Pancreas (tissue), 10 donors: ENCODE results near the gene NGDN. TPM values are rescaled to one million over a fixed set of nuclear protein-coding genes. Genes with fewer than 3 reads are reported as not detected.
"Not testable (repeated sequence)": the region's sequence is repeated elsewhere in the genome, so short reads cannot be mapped to it uniquely, and the experiment has no call there.

Experiments used
- ATAC-seq, 4 donors: fragments of 200-7000 bp; cut with Tn5 transposase; one replicate each; pipeline versions ENCODE4 v1.8.0 to v1.9.1; 2020; ENCODE audit warnings: mild to moderate bottlenecking in 4 of 4, moderate library complexity in 4 of 4
- DNase-seq, 6 donors: peaks; one replicate each; pipeline ENCODE4 v3.0.0-alpha.2; 2020
- FAIRE-seq: peaks from 2 replicates; lab custom pipeline; 2012; peaks lifted over from hg19 to GRCh38; lab: Jason Lieb, UNC
- H3K27ac ChIP-seq, 4 donors: fragments of 200-600 bp; sonication (generic); 1 replicate in 3 of 4; 2 replicates in 1 of 4; pipeline versions ENCODE4 v1.5.0 to v1.8.0; 2020
- H3K27me3 ChIP-seq, 4 donors: fragments of 200-600 bp; one replicate each; pipeline ENCODE4 v1.8.0; 2021
- H3K36me3 ChIP-seq, 3 donors: fragments of 200-600 bp; sonication (generic) in 1 of 3; one replicate each; pipeline versions ENCODE4 v1.5.0 to v1.8.0; 2020 to 2021
- H3K4me1 ChIP-seq, 3 donors: fragments of 200-600 bp; one replicate each; pipeline ENCODE4 v1.8.0; 2021
- H3K4me3 ChIP-seq, 4 donors: fragments of 200-600 bp; sonication (generic) in 2 of 4; one replicate each; pipeline versions ENCODE4 v1.5.0 to v1.8.0; 2020 to 2021
- H3K9me3 ChIP-seq, 4 donors: fragments of 200-600 bp; one replicate each; pipeline ENCODE4 v1.8.0; 2021
- CTCF ChIP-seq, 4 donors: fragments of 200-600 bp; sonication (generic) in 3 of 4; IDR thresholded peaks; one replicate each; pipeline versions ENCODE4 v1.5.0 to v1.8.0; 2021; ENCODE audit warnings: antibody characterized with exemption in 4 of 4
- WGBS, 2 donors: extraction: QIAGEN DNeasy Blood & Tissue Kit; methylation state at CpG; one replicate each; pipeline ENCODE4 v1.1.7; 2013; 5-methylcytosine and 5-hydroxymethylcytosine counted together
- intact Hi-C, 3 donors: fragments of 100-400 bp; cut with DNase I; formaldehyde crosslinking; loops; one replicate each; pipeline versions ENCODE4 v1.11.1 to v1.14.2; 2022
- polyA plus RNA-seq, 2 donors: library from polyadenylated mRNA; stranded (reverse); fragments of 200-250 nt; gene quantifications; one replicate each; pipeline ENCODE4 v1.2.3, GENCODE V29; 2013
- total RNA-seq, 6 donors: library from RNA; stranded (reverse); fragmentation: NEBNext Ultra II Directional in 4 of 6; extraction: Animal tissue kit (Norgen Biotek cat#: 25700) in 4 of 6; gene quantifications; one replicate each; pipeline versions ENCODE4 v1.2.1 to v1.2.4, GENCODE V29; 2021 to 2023
- donor health status: healthy with polysubstance abuse.
- donor health status: DM: no; HTN: no; CAD: no; lungs with moderate emphysema.
- donor health status: DM: no; HTN: no; CAD: no.
- donor health status: control.
- donor health status: control.
- donor health status: Bipolar disorder and iron deficiency.
- donor health status: DM: yes; HTN: yes; CAD: no.
- donor health status: DM: no; HTN: no; CAD: no.
- donor health status: DM: no; HTN: no; CAD: no.
- donor health status: DM: yes; HTN: yes; CAD: no.

The NGDN gene, protein sequence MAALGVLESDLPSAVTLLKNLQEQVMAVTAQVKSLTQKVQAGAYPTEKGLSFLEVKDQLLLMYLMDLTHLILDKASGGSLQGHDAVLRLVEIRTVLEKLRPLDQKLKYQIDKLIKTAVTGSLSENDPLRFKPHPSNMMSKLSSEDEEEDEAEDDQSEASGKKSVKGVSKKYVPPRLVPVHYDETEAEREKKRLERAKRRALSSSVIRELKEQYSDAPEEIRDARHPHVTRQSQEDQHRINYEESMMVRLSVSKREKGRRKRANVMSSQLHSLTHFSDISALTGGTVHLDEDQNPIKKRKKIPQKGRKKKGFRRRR
- total RNA-seq (10 to 100 TPM in 5 of 6 donors, 1 to 10 TPM in 1; 9.8 to 18.8 (median 15.4) TPM), polyA plus RNA-seq (10 to 100 TPM; 18.3 to 33.7 TPM)

- peak within 1 kb of the TSS; percentile 66 to 81 (median 72) for H3K27ac ChIP-seq
- peak; percentile 93 to 98 (median 94) for ATAC-seq
- peak; percentile 99 for FAIRE-seq
- peaks cover 0 to 22% (median 0%) of the 10 kb centered on the region in 3 donors for H3K36me3 ChIP-seq
- intact Hi-C loops = loop anchor here in 1 of 3 donors (5.0 kb wide), 1 partner anchor 142 kb away; no protein-coding TSS in a partner anchor
- peak within 1 kb of the TSS; percentile 61 to 96 (median 74) for H3K4me3 ChIP-seq
- TF ChIP-seq CTCF (IDR thresholded peaks at IDR 0.05) = peak; percentile 72 to 91 (median 81)
- no peaks in the 10 kb centered on the region for H3K9me3 ChIP-seq
- H3K27me3 ChIP-seq = no peaks in the 10 kb centered on the region
- WGBS, 2 donors = 0 to 1% methylated on average over 41 of the region's 41 CpGs
- peak; percentile 92 to 97 (median 95) for DNase-seq
- H3K4me1 ChIP-seq = peaks cover 0 to 6% (median 5%) of the 10 kb centered on the region in 3 donors
Observed at GRCh38 chr14:23469127-23469905, at the start of gene NGDN. NGDN (plus strand) TSS chr14:23469703; CDS start chr14:23469716, 13 bp downstream.

DNA sequence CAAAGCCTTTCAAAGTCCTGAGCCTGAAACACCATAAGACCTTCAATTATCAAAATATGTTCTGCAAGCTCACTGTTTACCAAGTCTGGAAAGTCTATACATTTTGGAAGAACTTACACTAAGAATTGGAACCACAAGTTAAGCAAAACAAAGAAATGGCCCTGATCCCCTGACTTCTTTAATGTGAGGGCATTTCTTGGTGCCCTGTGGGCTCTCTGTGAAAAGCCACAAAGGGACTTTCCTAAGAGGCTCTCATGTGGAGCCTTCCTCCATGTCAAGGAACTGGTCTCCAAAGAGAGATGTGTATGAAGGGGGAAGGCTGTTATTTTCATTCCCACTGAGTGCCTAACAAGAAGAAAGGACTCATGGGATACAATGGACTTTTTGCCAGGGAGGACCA lies 47.9 kb upstream of the NGDN start:
- H3K9me3 ChIP-seq = no peaks in the 10 kb centered on the region
- ATAC-seq (no peak), DNase-seq (no peak), FAIRE-seq (no peak)
- intact Hi-C loops = no loop called here
- H3K36me3 ChIP-seq = no peaks in the 10 kb centered on the region
- no peaks in the 10 kb centered on the region for H3K4me1 ChIP-seq
- H3K27me3 ChIP-seq = no peaks in the 10 kb centered on the region
- H3K27ac ChIP-seq = no peak overlapping the region
- H3K4me3 ChIP-seq = no peak overlapping the region
- no peak for TF ChIP-seq CTCF (IDR thresholded peaks at IDR 0.05)

DNA sequence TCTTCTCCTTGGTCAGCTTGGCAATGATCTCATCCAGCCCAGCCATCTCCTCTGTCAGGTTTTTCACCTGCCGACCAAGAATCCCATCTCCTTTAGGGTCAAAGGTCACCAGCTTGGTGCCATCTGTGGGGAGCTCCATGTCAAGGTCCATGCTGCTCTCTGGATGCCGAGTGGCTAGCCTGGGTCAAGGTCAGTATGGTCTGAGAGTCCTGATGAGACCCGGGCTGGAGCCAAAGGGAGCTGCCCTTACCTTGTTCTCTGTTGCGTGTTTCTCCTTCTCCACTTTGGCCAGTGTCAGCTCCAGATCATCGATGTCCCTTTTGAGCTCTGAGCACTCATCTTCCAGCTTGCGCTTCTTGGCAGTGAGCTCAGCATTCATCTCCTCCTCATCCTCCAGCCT lies 45.8 kb upstream of the NGDN start:
- Histone ChIP-seq H3K27ac (no peak overlapping the region), H3K36me3 (no peaks in the 10 kb centered on the region), H3K4me3 (no peak overlapping the region), H3K27me3 (no peaks in the 10 kb centered on the region), H3K4me1 (no peaks in the 10 kb centered on the region), H3K9me3 (no peaks in the 10 kb centered on the region)
- ATAC-seq (no peak), FAIRE-seq (no peak), DNase-seq (no peak)
- intact Hi-C loops = no loop called here
- 82% methylated on average over 6 of the region's 6 CpGs for WGBS, 2 donors
- no peak for TF ChIP-seq CTCF (IDR thresholded peaks at IDR 0.05)

DNA sequence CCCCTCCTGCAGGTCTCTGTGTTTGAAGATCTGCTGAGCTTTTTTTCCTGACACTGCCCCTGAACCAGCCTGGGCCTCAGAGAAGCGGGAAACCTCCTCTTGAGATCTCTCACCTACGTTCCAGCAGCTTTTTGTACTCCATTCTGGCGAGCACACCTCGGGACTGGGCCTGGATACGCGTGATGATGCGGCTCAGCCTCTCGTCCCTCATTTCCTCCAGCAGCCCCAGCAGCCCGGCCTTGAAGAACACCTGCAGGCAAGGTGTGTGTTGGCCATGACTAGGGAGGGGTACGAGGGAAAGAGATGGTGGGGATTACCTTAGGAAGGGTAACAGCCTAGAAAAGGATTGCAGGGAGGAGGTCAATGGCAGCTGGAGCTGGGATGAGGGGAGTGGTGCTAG lies 44.3 kb upstream of the NGDN start:
- DNase-seq (no peak), ATAC-seq (no peak), FAIRE-seq (no peak)
- TF ChIP-seq CTCF (IDR thresholded peaks at IDR 0.05) = no peak
- Histone ChIP-seq H3K4me1 (no peaks in the 10 kb centered on the region), H3K27ac (no peak overlapping the region), H3K9me3 (no peaks in the 10 kb centered on the region), H3K4me3 (no peak overlapping the region), H3K36me3 (no peaks in the 10 kb centered on the region), H3K27me3 (no peaks in the 10 kb centered on the region)
- intact Hi-C loops = no loop called here
- WGBS, 2 donors = 82 to 84% methylated on average over 10 of the region's 10 CpGs

DNA sequence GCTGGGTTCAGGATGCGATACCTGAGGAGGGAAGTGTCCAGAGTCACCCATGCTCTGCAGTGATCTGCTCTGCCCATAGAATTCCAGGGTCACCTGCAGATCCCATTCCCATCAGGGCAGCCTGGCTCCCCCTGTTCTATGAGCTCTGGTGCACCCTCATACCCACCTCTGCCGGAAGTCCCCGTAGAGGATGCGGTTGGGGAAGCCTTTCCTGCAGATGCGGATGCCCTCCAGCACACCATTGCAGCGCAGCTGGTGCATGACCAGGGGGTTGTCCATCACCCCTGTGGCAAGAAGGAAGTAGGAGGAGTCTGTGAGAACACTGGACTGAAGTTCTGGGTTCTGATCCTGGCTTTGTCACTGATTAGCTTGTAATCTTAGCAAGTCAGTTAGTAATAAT lies 43.7 kb upstream of the NGDN start:
- FAIRE-seq, ATAC-seq, intact Hi-C loops, H3K27me3 ChIP-seq, H3K36me3 ChIP-seq, H3K27ac ChIP-seq, H3K4me1 ChIP-seq, H3K4me3 ChIP-seq, H3K9me3 ChIP-seq, DNase-seq: not testable (repeated sequence)
- WGBS, 2 donors = 95 to 96% methylated on average over 6 of the region's 6 CpGs
